Upper lobe of right lung (tissue), 1 donor: ENCODE data around the gene H2BK1. TPM values are rescaled to one million over a fixed set of nuclear protein-coding genes. Genes with fewer than 3 reads are reported as not detected.

Experiments used
- ATAC-seq: fragments of 200-7000 bp; cut with Tn5 transposase; one replicate; pipeline ENCODE4 v1.9.1; 2020; ENCODE audit warnings: mild to moderate bottlenecking, moderate library complexity
- DNase-seq: peaks from one replicate; pipeline ENCODE4 v3.0.0-alpha.2; 2020
- H3K27ac ChIP-seq: fragments of 200-600 bp; one replicate; pipeline ENCODE4 v1.8.0; 2022
- H3K27me3 ChIP-seq: fragments of 200-600 bp; one replicate; pipeline ENCODE4 v1.8.0; 2022; ENCODE audit warnings: mild to moderate bottlenecking
- H3K36me3 ChIP-seq: fragments of 200-600 bp; one replicate; pipeline ENCODE4 v1.8.0; 2022
- H3K4me1 ChIP-seq: fragments of 200-600 bp; one replicate; pipeline ENCODE4 v1.8.0; 2022
- H3K4me3 ChIP-seq: fragments of 200-600 bp; one replicate; pipeline ENCODE4 v1.8.0; 2022; ENCODE audit warnings: mild to moderate bottlenecking
- H3K9me3 ChIP-seq: fragments of 200-600 bp; one replicate; pipeline ENCODE4 v1.8.0; 2022
- intact Hi-C: fragments of 100-400 bp; cut with DNase I; formaldehyde crosslinking; loops from one replicate; pipeline ENCODE4 v1.11.0; 2022
- total RNA-seq: library from RNA; stranded (reverse); fragmentation: NEBNext Ultra II Directional; extraction: Animal tissue kit (Norgen Biotek cat#: 25700); gene quantifications from one replicate; pipeline ENCODE4 v1.2.1, GENCODE V29; 2021
- TF ChIP-seq, protein P1 (sequence below): fragments of 200-600 bp; IDR thresholded peaks from one replicate; pipeline ENCODE4 v1.8.0; 2022; ENCODE audit warnings: antibody characterized with exemption
- donor health status: DM: no; HTN: yes; CAD: no; lungs with severe emphysema.

Gene H2BK1
- total RNA-seq, 1 donor from 2014 or later, result not detected

- DNase-seq (no peak), ATAC-seq (no peak)
- H3K27ac ChIP-seq, result no peak overlapping the region
- peaks cover 31% of the 10 kb centered on the region for H3K27me3 ChIP-seq
- H3K4me3 ChIP-seq, result no peak overlapping the region
- no peaks in the 10 kb centered on the region for H3K4me1 ChIP-seq
- no peaks in the 10 kb centered on the region for H3K9me3 ChIP-seq
- TF ChIP-seq, protein P1, sequence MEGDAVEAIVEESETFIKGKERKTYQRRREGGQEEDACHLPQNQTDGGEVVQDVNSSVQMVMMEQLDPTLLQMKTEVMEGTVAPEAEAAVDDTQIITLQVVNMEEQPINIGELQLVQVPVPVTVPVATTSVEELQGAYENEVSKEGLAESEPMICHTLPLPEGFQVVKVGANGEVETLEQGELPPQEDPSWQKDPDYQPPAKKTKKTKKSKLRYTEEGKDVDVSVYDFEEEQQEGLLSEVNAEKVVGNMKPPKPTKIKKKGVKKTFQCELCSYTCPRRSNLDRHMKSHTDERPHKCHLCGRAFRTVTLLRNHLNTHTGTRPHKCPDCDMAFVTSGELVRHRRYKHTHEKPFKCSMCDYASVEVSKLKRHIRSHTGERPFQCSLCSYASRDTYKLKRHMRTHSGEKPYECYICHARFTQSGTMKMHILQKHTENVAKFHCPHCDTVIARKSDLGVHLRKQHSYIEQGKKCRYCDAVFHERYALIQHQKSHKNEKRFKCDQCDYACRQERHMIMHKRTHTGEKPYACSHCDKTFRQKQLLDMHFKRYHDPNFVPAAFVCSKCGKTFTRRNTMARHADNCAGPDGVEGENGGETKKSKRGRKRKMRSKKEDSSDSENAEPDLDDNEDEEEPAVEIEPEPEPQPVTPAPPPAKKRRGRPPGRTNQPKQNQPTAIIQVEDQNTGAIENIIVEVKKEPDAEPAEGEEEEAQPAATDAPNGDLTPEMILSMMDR, result no peak
- no peaks in the 10 kb centered on the region for H3K36me3 ChIP-seq
- intact Hi-C loops, result no loop called here
These were observed 35.1 kb downstream of the H2BK1 start for GRCh38 chr7:151175047-151175792.

DNA sequence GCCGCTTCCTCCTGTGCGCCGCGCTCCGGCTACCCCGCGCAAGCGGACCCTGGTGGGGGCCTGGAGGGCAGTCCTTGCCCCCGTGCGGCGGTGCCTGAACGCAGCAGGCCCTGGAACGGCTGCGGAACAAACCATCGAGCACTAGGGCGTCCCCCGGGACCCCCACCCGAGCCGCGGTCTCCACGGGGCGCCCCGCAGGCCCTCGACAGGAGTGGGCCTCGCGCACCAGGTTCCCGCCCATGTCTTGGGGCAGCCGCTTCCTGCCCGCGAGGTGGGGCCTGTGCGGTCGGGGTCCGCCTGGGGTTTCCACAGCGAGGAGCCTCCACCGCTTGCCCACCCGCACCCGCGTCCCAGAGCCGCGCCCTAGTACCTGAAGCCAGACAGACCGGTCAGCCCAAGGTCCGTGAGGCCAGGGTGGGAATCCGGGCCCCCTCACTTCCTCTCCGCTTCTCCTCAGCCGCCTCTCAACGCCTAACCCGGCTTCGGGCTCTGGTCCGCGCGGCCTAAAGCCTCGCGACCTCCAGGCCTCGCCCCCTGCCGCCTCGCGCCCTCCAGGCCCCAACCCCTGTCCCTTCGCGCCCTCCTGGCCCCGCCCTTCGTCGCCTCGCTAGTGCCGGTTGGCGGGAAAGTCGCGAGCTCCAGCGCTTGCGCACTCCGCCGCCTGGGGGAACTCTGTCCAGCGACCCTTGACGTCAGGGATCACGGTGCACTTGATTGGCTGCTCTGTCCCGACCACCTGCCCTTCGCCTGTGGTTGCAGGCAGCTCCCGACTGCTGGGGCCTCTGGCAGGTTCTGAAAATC, 35.8 kb downstream of the H2BK1 start:
- ATAC-seq, result peak; percentile 3

GRCh38 chr7:151173386-151174245, 36.7 kb downstream of the H2BK1 start:
- intact Hi-C loops, result no loop called here
- no peak overlapping the region for H3K4me3 ChIP-seq
- H3K9me3 ChIP-seq, result no peaks in the 10 kb centered on the region
- DNase-seq (no peak), ATAC-seq (no peak)
- TF ChIP-seq, protein P1, result no peak
- no peaks in the 10 kb centered on the region for H3K36me3 ChIP-seq
- H3K4me1 ChIP-seq, result no peaks in the 10 kb centered on the region
- H3K27me3 ChIP-seq, result peaks cover 40% of the 10 kb centered on the region
- H3K27ac ChIP-seq, result no peak overlapping the region

More for the DNA sequence above, 35.8 kb downstream of the H2BK1 start:
- H3K9me3 ChIP-seq, result no peaks in the 10 kb centered on the region
- no peaks in the 10 kb centered on the region for H3K4me1 ChIP-seq
- no peaks in the 10 kb centered on the region for H3K36me3 ChIP-seq
- H3K27me3 ChIP-seq, result peaks cover 32% of the 10 kb centered on the region
- H3K27ac ChIP-seq, result no peak overlapping the region
- intact Hi-C loops, result no loop called here
- no peak overlapping the region for H3K4me3 ChIP-seq
- TF ChIP-seq, protein P1, result no peak
- DNase-seq, result no peak

DNA sequence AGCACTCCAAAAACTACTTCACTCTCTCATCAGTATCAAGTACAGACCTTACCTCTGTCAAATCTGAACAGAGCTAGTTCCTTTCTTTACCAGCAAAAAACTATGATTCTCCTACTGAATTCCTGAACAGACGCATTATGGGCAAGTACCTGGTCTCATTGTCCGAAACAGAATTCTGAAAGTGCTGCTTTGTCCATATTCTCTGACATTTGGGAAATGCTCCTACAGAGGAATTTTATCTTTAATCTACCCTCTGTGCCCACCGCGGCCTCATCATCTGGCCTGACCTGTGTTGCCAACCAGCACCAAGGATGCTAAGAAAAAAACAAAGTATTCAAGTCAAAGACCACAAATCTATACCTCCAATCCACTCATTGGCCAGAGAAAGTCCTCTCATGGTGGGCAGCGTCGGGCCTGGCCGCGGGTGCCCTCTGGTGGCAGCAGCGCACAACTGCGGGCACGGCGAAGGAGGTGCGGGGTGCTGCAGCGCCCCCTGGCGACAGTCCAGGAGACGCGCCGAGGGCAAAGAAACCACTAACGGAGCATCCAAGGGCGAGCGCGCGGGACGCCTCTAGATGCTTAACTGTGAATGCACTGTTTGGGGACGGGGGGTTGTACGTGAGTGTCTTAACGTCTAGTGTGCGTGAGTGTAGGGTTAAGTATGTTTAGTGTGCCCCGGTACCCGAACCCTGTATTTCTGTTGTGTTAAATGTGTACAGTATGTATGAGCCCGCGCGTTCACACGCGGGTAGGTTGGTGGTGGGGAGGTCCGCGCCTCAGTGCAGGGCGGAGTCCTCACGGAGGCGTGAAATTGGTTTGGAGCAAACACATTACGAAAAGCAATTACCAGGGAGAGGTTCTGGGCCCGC, 37.8 kb downstream of the H2BK1 start:
- DNase-seq (peak; percentile 88), ATAC-seq (peak; percentile 96)
- H3K27ac ChIP-seq, result no peak overlapping the region
- H3K9me3 ChIP-seq, result no peaks in the 10 kb centered on the region
- intact Hi-C loops, result no loop called here
- no peaks in the 10 kb centered on the region for H3K4me1 ChIP-seq
- TF ChIP-seq, protein P1, result peak; percentile 100
- no peaks in the 10 kb centered on the region for H3K36me3 ChIP-seq
- H3K27me3 ChIP-seq, result peaks cover 51% of the 10 kb centered on the region
- H3K4me3 ChIP-seq, result no peak overlapping the region

DNA sequence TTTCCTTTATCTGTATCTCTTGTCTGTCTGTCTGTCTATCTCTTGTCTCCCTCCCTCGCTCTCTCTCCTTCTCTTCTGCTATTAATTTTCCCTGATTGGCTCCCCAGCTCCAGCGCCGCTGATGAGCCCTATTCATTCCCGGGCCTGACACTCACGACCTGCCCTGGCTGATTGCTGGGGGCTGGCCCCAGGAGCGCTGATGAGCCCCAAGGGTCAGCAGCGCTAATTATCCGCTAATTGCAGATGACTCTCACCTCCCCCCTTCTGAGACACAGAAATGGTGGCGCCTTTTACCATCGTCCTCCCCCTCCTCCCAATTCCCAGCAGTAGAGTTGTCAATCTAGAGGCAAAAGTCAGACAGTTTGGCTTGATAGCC, 41.5 kb downstream of the H2BK1 start:
- Histone ChIP-seq H3K4me3 (no peak overlapping the region), H3K27me3 (peaks cover 59% of the 10 kb centered on the region), H3K9me3 (no peaks in the 10 kb centered on the region), H3K27ac (no peak overlapping the region), H3K36me3 (no peaks in the 10 kb centered on the region), H3K4me1 (peaks cover 8% of the 10 kb centered on the region)
- no peak for ATAC-seq
- TF ChIP-seq, protein P1, result no peak
- DNase-seq, result peak; percentile 21
- intact Hi-C loops, result no loop called here
